ENCODE data around the gene EPB41L4A. TPM values are rescaled to one million over a fixed set of nuclear protein-coding genes. Genes with fewer than 3 reads are reported as not detected.

EPB41L4A gene
- total RNA-seq, 1 donor from 2014 or later: 18.6 TPM

DNA sequence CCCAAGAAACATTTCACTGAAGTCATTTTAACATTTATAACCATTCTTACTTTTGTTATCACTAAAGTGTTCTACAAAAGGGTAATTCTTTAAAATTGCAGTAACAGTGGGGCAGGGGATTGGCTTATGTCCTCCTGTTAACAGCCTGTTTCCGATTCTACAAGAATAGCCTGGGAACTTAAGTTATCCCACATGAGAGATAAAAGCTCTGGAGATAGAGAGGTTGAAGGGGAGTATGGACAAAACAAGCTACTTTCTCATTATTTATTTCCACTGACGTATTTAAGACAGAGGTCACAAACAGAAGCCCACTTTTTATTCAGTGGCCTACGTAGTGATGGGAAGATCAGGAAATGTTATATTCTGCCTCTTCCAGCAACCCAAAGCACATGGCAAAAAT is 98.7 kb downstream of the EPB41L4A start:
- intact Hi-C loops (cut with micrococcal nuclease): no loop called here
- peak; percentile 24 for ATAC-seq

DNA sequence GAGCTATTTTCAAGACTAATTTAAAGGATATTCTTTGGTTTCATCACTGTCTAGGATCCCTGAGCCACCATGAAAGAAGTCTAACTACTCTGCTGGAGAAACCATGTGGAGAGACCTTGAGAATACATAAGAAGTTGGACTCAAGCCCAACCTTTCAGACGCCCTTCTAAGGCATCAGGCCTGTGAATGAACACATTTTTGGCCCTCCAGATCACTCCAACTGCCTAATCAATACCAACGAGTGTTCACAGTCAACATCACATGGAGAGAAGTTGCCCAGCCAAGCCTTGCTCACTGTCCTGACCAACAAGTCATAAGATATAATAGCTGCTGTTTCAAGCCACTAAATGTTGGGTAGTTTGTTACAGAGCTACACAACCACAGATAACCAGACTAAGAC is 100.7 kb downstream of the EPB41L4A start:
- ATAC-seq (no peak), DNase-seq (no peak)
- intact Hi-C loops (cut with micrococcal nuclease): no loop called here

More for the DNA sequence above, 98.7 kb downstream of the EPB41L4A start:
- no peak for DNase-seq

DNA sequence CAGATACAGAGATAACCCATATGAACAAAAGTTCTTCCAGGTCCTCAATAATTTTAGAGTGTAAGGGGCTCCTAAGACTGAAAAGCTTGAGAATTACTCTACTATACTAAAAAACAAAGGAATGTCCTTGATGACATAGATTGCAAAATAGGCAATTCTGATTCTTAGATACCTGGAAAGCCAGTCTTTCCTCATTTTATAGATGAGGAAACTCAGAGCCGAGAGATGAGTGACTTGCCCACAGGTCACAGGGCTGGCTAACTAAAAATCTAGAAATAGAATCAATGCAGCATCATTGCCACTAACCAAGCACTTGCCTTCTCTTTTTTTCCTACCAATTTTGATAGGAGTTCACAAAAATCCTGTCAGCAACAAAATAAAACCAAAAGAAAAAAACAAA is 101.2 kb downstream of the EPB41L4A start:
- no peak for ATAC-seq
- DNase-seq: no peak
- intact Hi-C loops (cut with micrococcal nuclease): no loop called here

DNA sequence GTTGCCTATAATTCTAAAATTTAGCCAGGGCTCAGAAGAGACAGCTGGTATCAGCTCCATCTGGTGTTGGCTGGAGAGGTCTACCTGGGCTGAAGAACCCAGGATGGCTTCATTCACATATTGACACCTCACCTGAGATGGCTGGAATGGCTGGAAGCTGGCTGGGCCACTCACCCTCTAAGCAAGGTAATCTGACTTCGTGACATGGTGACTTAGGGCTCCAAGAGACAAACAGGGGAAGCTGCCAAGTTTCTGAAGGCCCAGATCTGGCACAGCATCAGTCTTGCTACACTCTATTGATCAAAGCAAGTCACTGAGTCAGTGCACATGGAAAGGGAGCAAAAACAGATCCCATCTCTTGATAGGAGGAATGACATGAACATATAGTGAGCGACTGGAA is 102.3 kb downstream of the EPB41L4A start:
- intact Hi-C loops (cut with micrococcal nuclease): no loop called here
- DNase-seq: no peak
- ATAC-seq: peak; percentile 25

DNA sequence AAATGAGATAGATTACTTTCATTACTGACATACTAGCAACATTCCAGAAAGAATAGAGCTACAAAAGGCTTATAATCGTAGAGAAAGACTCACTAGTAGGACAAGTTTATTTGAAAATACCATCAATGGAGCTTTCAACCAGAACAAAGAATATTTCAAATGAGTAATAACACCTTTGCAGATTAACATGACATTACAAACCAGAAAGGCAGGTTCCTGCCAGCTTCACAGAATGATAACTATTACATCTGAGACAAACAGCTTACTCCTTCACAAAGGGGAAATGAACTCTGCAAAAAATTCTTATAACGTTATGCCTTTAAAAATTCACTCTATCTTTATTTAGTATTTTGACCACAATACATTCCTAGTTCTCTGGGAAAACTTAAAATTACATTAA is 103.1 kb downstream of the EPB41L4A start:
- no peak for ATAC-seq
- intact Hi-C loops (cut with micrococcal nuclease): no loop called here
- DNase-seq: no peak

DNA sequence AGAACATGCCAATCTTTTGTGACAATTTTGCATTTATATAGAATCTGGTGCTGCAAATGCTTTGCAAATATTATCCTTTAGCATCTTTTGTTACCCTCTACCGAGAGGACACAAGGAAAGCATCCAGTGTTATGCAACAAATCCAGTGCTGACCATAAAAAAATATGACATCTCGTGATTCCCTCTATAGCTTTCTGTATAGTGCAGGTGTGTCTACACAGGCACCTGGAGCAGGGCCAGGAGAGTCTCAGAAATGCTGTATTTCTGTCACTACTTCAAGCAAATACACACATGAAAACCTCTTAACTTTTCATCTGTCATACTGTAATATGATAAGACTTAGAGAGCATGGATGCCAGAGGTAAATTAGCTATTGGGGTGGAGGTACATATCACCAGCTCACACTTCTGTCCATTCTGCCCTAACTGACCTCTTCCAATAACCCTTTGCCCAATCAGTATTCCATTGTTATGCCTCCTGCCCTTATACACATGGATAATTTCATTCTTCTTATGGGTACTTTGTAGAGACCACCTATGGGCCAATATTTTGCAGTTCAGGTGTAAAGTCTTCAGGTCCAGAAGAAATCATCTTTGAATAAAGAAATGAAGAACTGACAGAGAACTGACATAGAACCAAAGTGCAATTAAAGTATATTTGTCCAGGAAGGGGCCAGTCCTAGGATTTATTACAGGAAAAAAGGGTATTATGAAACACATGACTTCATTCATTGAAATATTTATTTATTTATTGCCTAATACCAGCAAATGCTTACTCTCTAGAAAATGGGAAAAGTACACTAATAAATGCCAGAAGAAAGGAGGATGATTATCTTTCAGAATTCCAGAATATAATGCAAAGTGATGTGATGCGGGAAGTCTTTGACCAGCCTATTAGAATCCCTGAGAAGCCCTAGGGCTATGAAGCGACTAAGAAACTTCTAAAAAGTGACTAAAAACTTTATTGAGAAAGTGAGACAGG is 106.5 kb downstream of the EPB41L4A start:
- intact Hi-C loops (cut with micrococcal nuclease): no loop called here
- peak; percentile 37 for ATAC-seq

DNA sequence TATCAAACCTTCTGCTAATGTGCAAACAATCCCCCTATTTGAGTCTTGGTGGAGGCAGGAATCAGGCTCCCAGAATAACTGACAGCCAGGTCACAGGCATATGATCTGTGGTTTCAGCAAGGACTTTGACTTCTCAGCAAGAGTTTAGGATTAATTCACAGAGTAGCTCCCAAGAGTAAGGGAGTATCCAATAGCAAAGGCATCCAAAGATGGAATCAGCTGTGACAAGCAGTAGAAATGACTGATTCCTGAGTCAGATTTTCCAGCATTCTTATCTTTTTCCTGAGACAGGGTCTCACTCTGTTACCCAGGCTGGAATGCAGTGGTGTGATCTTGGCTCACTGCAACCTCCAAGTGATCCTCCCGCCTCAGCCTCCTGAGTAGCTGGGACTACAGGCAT is 108.3 kb downstream of the EPB41L4A start:
- DNase-seq: no peak
- intact Hi-C loops (cut with micrococcal nuclease): no loop called here
- no peak for ATAC-seq

More for the DNA sequence above, 106.5 kb downstream of the EPB41L4A start:
- no peak for DNase-seq

DNA sequence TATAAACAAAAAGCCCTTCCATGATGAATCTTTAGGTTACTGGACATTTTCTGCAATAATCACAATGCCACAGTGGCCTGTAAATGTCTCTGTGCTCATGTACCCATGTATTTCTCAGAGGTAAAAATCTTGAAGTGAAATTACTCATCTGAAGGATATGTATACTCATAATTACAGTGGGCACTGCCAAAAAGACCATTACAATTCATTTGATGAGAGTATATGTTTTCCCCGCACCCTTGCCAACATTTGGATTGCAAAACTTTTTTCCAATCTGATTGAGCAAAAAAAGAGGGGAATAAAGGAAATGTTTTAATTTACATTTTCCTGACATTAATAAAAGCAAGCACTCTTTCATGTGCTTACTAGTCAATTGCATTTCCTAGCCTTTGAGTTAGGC is 110.5 kb downstream of the EPB41L4A start:
- no peak for ATAC-seq
- DNase-seq: no peak
- intact Hi-C loops (cut with micrococcal nuclease): no loop called here

DNA sequence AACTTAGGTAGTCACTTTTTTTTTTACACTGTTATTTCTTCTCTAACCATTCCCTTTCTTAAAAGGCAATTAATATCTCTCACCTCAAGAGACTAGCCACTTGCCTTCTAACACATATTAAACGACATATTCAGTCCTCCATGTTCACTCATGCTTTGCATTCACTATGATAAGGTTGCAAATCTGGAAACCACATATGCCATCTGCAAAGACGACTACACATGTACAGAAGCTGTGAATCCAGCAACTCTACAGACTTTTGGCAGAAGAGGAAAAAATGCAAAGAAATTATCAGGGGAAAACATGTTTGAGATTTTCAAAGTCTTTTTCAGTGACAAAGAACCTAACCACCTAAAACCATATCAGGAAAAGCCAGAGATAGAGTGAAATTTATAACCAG is 112.1 kb downstream of the EPB41L4A start:
- no peak for ATAC-seq
- intact Hi-C loops (cut with micrococcal nuclease): no loop called here
- DNase-seq: no peak

DNA sequence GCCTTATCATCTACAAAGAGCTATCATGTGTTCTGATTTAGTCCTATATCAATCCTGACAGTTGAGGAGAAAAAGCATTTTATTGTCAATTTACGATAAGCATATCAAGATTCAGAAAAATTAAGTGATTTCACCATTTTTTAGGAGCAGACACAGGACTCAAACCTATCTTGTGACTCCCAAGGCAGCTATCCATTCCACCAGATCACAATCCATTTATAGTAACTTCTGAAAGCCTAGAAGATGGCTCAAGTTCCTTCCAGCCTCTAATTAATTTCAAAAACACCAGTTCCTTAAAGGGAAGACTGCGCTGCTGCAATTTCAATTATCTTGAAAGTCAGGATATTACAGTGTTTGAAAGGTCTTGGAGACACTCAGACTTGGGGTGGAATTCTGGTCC is 114.3 kb downstream of the EPB41L4A start:
- intact Hi-C loops (cut with micrococcal nuclease): no loop called here
- ATAC-seq (no peak), DNase-seq (no peak)

DNA sequence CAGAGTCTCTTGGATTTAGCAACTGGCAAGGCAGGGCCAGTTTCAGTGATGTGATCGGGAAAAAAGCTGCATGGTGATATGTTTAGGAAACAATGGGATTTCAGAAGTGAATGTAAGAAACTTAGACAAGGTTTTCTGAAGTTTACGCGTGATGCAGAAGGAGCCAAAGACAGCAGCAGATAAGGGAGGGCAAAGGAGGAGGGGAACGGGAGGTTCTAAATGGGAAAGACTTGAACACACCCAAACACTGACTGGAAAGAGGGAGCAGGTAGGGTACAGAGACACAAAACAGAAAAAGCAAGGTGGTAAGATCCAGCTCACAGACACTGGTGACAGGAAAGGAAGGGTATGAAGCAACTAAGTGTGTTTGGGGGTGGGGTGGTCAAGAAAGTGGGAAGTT is 115.4 kb downstream of the EPB41L4A start:
- DNase-seq (no peak), ATAC-seq (no peak)
- intact Hi-C loops (cut with micrococcal nuclease): no loop called here

DNA sequence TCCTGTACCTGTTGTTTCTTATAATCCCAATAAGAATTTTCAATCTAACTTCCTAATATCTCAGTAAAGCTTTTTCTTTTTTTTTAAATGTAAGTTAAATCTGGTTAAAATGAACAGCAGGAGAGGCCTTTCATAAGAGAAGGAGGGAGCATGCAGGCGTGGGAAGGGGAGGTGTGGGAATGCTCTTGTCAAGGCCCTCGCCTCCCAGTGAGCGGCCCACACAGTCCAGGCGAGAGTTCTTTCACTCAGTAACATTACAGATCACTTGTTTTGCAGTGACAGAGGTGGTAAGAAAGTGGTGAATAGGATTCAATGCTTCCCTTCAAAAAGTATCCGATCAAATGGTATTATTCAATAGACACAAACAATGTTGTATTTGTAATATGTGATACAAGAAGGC is 125.0 kb downstream of the EPB41L4A start:
- intact Hi-C loops (cut with micrococcal nuclease): loop anchor here (10.0 kb wide), 1 partner anchor 89 kb away; no protein-coding TSS in a partner anchor

DNA sequence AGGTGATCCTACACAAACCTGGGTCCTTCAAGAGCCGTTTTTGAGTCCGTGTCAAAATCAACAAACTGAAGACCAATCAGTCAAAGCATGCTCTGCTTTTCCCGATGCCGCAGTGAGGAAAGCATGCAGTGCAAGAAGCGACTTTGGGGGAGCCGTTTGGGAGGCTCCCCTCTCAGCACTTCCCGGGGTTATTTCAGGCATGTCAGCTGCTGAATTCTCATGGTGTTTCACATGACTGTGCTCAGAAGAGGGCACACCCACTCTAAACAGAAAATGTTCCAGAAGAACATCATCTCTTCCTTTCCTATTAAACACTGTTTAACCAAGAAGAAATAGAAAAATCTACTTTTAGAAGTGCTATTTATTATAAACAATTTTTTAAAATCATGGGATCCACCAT is 125.5 kb downstream of the EPB41L4A start:
- DNase-seq: no peak
- intact Hi-C loops (cut with micrococcal nuclease): loop anchor here (10.0 kb wide), 1 partner anchor 89 kb away; no protein-coding TSS in a partner anchor
- ATAC-seq: peak; percentile 86

More for the DNA sequence above, 125.0 kb downstream of the EPB41L4A start:
- DNase-seq: no peak
- peak; percentile 57 for ATAC-seq

DNA sequence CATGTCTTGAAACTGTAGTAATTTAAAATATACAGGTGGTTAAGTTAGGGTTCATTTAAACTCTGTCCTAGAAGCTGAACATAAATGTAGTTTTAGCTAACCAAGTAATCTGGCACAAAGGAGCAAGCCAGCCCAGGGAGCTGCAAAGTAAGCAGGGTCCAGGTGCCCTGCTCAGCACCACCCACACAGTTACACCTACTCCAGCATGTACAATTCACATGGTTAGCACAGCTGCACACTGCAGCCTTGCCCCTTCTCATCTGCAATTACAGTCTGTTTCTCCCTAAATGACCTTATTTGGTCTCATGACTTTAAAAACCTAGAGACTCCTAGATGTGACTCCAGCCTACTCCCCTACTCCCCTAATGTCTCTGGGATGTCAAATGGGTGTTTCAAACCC is 128.4 kb downstream of the EPB41L4A start:
- DNase-seq: no peak
- ATAC-seq: no peak
- intact Hi-C loops (cut with micrococcal nuclease): loop anchor here (10.0 kb wide), 1 partner anchor 86 kb away; no protein-coding TSS in a partner anchor

DNA sequence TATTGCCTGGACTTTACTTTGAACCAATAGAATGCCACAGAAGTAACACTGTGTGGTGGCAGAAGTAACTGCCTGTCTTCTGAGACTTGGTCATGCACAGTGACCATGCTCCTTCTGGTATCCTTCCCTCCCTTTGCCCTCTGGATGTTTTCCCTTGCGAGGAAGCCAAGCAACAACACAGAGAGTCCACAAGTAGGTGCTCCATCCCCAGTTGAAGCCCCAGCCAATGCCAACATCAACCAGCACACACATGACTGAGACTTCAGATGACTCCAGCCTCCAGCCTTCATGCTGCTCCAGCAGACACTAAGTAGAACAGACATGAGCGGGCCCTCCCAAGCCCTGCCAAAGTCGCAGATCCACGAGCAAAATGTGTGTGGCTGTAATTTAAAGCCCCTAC is 129.6 kb downstream of the EPB41L4A start:
- intact Hi-C loops (cut with micrococcal nuclease): no loop called here
- no peak for ATAC-seq
- no peak for DNase-seq

DNA sequence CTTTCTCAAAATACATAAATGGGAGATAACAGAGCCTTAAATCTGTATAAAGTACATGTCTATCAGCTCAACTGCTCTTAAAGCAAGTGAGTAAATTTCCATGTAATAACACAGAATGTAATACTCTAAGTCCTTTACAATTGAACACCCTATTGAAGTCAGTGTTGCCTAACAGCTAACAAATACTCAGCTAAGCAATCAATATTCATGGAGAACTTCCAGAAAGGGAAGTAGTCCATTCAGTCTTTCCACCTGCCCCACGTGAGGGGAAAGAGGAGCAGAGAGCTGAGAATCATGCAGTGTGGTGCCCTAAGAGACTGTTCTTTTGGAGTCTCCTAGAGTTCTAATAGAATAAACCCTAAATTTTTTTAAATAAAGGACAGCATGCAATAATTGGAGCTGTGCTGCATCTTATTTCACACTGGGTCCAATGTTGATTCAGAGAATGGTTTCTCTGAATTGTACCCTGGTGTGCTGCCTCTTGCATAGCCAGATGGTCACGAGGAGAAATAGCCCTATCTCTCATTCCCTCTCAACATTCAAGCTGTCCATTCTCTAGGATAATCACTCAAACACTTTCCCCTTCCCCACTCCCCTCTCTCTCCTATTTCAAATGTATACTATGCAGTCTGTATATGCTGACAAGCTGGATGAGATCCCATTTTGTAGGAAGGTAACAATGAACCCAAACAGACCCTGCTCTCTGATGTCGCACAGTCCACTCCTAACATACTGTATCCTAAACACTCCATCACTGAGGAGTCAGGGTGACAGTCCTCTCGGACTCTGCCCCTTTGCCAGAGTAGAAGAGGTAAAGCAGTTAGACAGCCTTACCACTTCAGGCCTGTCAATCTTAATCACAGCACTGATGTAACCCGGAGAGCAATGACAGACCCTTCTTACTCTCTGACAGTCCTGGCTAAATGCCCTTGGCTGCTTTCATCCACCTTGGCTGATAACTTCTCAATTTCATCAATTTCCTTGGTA is 134.8 kb downstream of the EPB41L4A start:
- ATAC-seq (peak; percentile 66), DNase-seq (no peak)
- intact Hi-C loops (cut with micrococcal nuclease): no loop called here

DNA sequence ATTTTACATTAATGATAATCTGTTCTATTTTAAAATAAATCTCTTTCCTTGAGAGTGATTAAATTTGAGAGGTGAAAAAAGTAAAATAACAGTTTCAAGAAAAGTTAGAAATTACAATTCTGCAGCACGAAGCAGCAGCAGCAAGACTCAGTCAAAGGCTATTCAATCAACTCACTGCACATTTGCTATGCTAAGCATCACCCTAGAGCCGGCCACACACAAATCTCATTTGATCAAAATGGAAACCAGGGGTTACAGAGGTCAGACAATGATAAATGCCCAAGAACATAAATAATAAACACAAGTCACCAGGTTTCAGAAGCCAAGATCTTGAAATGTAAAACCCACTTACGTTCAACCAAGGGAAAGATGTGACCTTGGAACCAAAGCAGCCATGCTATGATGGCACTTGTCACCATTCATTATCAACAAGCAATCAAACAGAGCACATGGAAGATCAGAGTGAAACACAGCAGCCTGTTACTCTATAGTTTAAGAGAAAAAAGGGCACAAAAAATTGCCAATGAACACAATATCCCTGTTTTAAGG is 136.0 kb downstream of the EPB41L4A start:
- ATAC-seq: no peak
- intact Hi-C loops (cut with micrococcal nuclease): no loop called here
- DNase-seq: no peak

DNA sequence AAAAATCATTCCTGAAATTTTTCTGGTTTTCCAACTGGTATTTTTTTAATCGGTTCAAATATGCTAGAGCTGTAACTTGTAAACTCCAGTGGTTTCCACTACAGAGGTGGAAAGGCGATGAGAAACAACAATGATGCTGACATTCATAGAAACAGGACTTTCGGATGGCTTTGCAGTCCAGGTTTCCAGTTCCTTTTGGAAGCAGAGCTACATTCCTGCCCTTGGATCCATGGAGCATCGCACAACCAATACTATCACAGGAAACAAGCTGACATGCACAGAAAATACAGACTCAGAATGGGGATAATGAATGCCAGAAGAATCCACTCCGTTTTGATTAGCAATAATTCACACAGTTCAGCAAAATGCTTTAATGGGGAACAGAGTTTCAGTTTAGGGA is 140.0 kb downstream of the EPB41L4A start:
- intact Hi-C loops (cut with micrococcal nuclease): no loop called here
- DNase-seq (no peak), ATAC-seq (no peak)

DNA sequence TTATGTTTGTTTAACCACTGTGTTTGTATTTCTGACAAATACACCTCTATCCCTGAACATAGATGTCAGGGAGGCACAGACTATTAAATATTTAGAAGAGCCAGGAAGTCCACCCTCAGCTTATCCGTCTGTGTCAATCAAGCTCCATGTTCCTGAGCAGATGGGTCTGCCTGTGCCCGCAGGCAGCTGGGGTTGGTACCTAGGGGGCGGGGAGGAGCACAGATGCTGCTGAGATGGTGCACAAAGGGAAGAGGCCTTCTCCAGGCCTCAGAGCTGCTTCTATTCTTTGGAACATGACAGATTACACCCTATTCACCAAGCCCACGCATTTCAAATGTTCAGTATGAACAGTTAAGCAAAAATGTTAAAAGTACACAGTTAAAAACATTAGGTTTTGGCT is 142.1 kb downstream of the EPB41L4A start:
- no peak for DNase-seq
- intact Hi-C loops (cut with micrococcal nuclease): no loop called here
- no peak for ATAC-seq

Data from left ventricle myocardium superior (tissue), 1 donor.